ENCODE measurements around the gene TOMM7. TPM values are rescaled to one million over a fixed set of nuclear protein-coding genes. Genes with fewer than 3 reads are reported as not detected.
"Not testable (repeated sequence)": the region's sequence is repeated elsewhere in the genome, so short reads cannot be mapped to it uniquely, and the experiment has no call there.

Gene TOMM7
- polyA plus RNA-seq, 1 of the 3 experiments (the other 2 are of a cell fraction), result 546 TPM

- no peaks in the 10 kb centered on the region for H3K9me2 ChIP-seq
- peaks cover 3% of the 10 kb centered on the region for H3F3A ChIP-seq (replicated peaks; ENCODE audit: insufficient read depth)
- H3K9me3 ChIP-seq, result no peaks in the 10 kb centered on the region
- CTCF ChIA-PET, result interaction anchor here (0.8 to 1.0 kb wide), 2 partner anchors 10 to 12 kb away, joined by 3 to 4 read pairs; no protein-coding TSS in a partner anchor
- H3K36me3 ChIP-seq (replicated peaks in 1 of 2; ENCODE audit: control insufficient read depth in 1 of 2, insufficient read depth in 2 of 2, low read length in 1 of 2), result no peaks in the 10 kb centered on the region
- H3K27ac ChIP-seq (ENCODE audit: low read depth in 2 of 2, low read length in 1 of 2), result no peak overlapping the region
- H3K4me2 ChIP-seq, result no peak overlapping the region
- peaks cover 0 to 4% of the 10 kb centered on the region in 2 experiments; a peak in 1 of 4 replicates for H3K4me1 ChIP-seq (ENCODE audit: control insufficient read depth in 1 of 2, insufficient read depth in 2 of 2, low read depth in 1 of 2, low read length in 1 of 2)
- DNase-seq, result no peak
- H3K4me3 ChIP-seq (ENCODE audit: low read depth in 2 of 2, low read length in 1 of 2), result no peak overlapping the region
- no peak overlapping the region for H2AFZ ChIP-seq (ENCODE audit: low read depth)
- POLR2A ChIA-PET, result no interaction called here
- no peak overlapping the region for H3K9ac ChIP-seq
- 41% methylated on average over 5 of the region's 5 CpGs for WGBS (ENCODE audit: low lambda C conversion rate)
- no peak for TF ChIP-seq USF1 (IDR thresholded peaks at IDR 0.05; ENCODE audit: borderline replicate concordance, low read depth)
- no peak for TF ChIP-seq YY1 (IDR thresholded peaks at IDR 0.05; ENCODE audit: low read depth)
- no peak for TF ChIP-seq MXI1 (IDR thresholded peaks at IDR 0.05; ENCODE audit: low read depth, low read length)
- no peak for TF ChIP-seq GATA2 (CRISPR knock-in tag; IDR thresholded peaks at IDR 0.05)
- no peak for TF ChIP-seq CHD2 (IDR thresholded peaks at IDR 0.05; ENCODE audit: low read length, partially characterized antibody)
- no peak for TF ChIP-seq FOXJ3 (CRISPR knock-in tag; IDR thresholded peaks at IDR 0.05)
- no peak for TF ChIP-seq SIN3A (IDR thresholded peaks at IDR 0.05; ENCODE audit: borderline replicate concordance, low read depth, low read length)
- no peak for TF ChIP-seq TEAD4 (IDR thresholded peaks at IDR 0.05; ENCODE audit: borderline replicate concordance, insufficient read depth)
- TF ChIP-seq RFX5 (IDR thresholded peaks at IDR 0.05; ENCODE audit: low read length), result no peak
- TF ChIP-seq NFIC (IDR thresholded peaks at IDR 0.05; ENCODE audit: borderline replicate concordance), result no peak
- H4K20me1 ChIP-seq (ENCODE audit: insufficient read depth), result no peaks in the 10 kb centered on the region
- H3K27me3 ChIP-seq (ENCODE audit: insufficient read depth), result peaks cover 13% of the 10 kb centered on the region; the same call in 1 of the 2 replicates
- no peaks in the 10 kb centered on the region for H3K79me2 ChIP-seq (ENCODE audit: insufficient read depth)
Measured at GRCh38 chr7:22793593-22794462, 28.8 kb downstream of the TOMM7 start.

- H4K20me1 ChIP-seq (ENCODE audit: insufficient read depth), result no peaks in the 10 kb centered on the region
- H3K9ac ChIP-seq, result 0 out of 2 replicates have a peak overlapping the region, but pooled peaks have one; percentile 15
- no peaks in the 10 kb centered on the region for H3K9me2 ChIP-seq
- 15% methylated on average over 4 of the region's 4 CpGs for WGBS (ENCODE audit: low lambda C conversion rate)
- H3K27me3 ChIP-seq (ENCODE audit: insufficient read depth), result peaks cover 13% of the 10 kb centered on the region; the same call in 1 of the 2 replicates
- H3K9me3 ChIP-seq, result no peaks in the 10 kb centered on the region
- no peaks in the 10 kb centered on the region for H3K36me3 ChIP-seq (replicated peaks in 1 of 2; ENCODE audit: control insufficient read depth in 1 of 2, insufficient read depth in 2 of 2, low read length in 1 of 2)
- ChIA-PET CTCF (interaction anchor here (0.9 to 2.3 kb wide), 3 partner anchors 9 to 264 kb away, joined by 4 to 9 read pairs (median 5); no protein-coding TSS in a partner anchor), POLR2A (no interaction called here)
- TF ChIP-seq SIN3A (IDR thresholded peaks at IDR 0.05; ENCODE audit: borderline replicate concordance, low read depth, low read length) (no peak), RXRA (IDR thresholded peaks at IDR 0.05; ENCODE audit: borderline replicate concordance, low read depth) (0 out of 2 replicates have a peak, but pooled peaks have one; percentile 15)
- H3F3A ChIP-seq (replicated peaks; ENCODE audit: insufficient read depth), result peaks cover 3% of the 10 kb centered on the region
- peak overlapping the region; percentile 44 for H3K4me2 ChIP-seq
- H2AFZ ChIP-seq (ENCODE audit: low read depth), result peak overlapping the region; percentile 57
- peaks cover 0 to 4% of the 10 kb centered on the region in 2 experiments; a peak in 1 of 4 replicates for H3K4me1 ChIP-seq (ENCODE audit: control insufficient read depth in 1 of 2, insufficient read depth in 2 of 2, low read depth in 1 of 2, low read length in 1 of 2)
- H3K27ac ChIP-seq (ENCODE audit: low read depth in 2 of 2, low read length in 1 of 2), result peak overlapping the region in 1 of 2 experiments; percentile 38; a peak in 2 of 4 replicates
- no peak overlapping the region for H3K4me3 ChIP-seq (ENCODE audit: low read depth in 2 of 2, low read length in 1 of 2)
- H3K79me2 ChIP-seq (ENCODE audit: insufficient read depth), result no peaks in the 10 kb centered on the region
- DNase-seq, result no peak
Measured at GRCh38 chr7:22791204-22792158, 31.2 kb downstream of the TOMM7 start.

- H3K4me2 ChIP-seq, result peak overlapping the region; percentile 44; the same call in 1 of the 2 replicates
- not testable (repeated sequence) for H3K9me3 ChIP-seq
- CTCF ChIA-PET, result interaction anchor here (0.9 to 2.3 kb wide), 3 partner anchors 8 to 265 kb away, joined by 4 to 9 read pairs (median 5); no protein-coding TSS in a partner anchor
Measured at GRCh38 chr7:22790640-22791039, 32.0 kb downstream of the TOMM7 start.

More at GRCh38 chr7:22790640-22791039, 32.0 kb downstream of the TOMM7 start:
- H4K20me1 ChIP-seq (ENCODE audit: insufficient read depth); POLR2A ChIA-PET; H3K4me1 ChIP-seq (ENCODE audit: control insufficient read depth in 1 of 2, insufficient read depth in 2 of 2, low read depth in 1 of 2, low read length in 1 of 2); H3K27ac ChIP-seq (ENCODE audit: low read depth in 2 of 2, low read length in 1 of 2); H3K9ac ChIP-seq; H3K4me3 ChIP-seq (ENCODE audit: low read depth in 2 of 2, low read length in 1 of 2); H3K9me2 ChIP-seq; H3K79me2 ChIP-seq (ENCODE audit: insufficient read depth); H3F3A ChIP-seq (replicated peaks; ENCODE audit: insufficient read depth); H3K36me3 ChIP-seq (replicated peaks in 1 of 2; ENCODE audit: control insufficient read depth in 1 of 2, insufficient read depth in 2 of 2, low read length in 1 of 2); DNase-seq: not testable (repeated sequence)
- 59% methylated on average over 13 of the region's 13 CpGs for WGBS (ENCODE audit: low lambda C conversion rate)
- Histone ChIP-seq H2AFZ (ENCODE audit: low read depth) (peak overlapping the region; percentile 57; the same call in 1 of the 2 replicates), H3K27me3 (ENCODE audit: insufficient read depth) (peaks cover 13% of the 10 kb centered on the region; the same call in 1 of the 2 replicates)
